CD4-positive, CD25-positive, alpha-beta regulatory T cell (primary cell): ENCODE results near the gene SYNE1. TPM values are rescaled to one million over a fixed set of nuclear protein-coding genes. Genes with fewer than 3 reads are reported as not detected.
"Not testable (repeated sequence)": the region's sequence is repeated elsewhere in the genome, so short reads cannot be mapped to it uniquely, and the experiment has no call there.

Source experiments
- ATAC-seq, 2 donors: fragments of 150-1000 bp; cut with Tn5 transposase; one replicate each; pipeline ENCODE4 v1.10.0; 2021; ENCODE audit warnings: low read depth in 2 of 2, moderate number of reproducible peaks in 2 of 2, moderate library complexity in 1 of 2
- DNase-seq, 3 donors: peaks; one replicate each; pipeline versions ENCODE4 v3.0.0 to v3.0.0-alpha.2; 2012 to 2022; ENCODE audit warnings: mixed read lengths in 1 of 3
- H3K27ac ChIP-seq: one replicate; pipeline ENCODE4 v1.7.0; 2013; ENCODE audit warnings: mild to moderate bottlenecking, low read length; ENCODE audit not compliant: insufficient read depth, poor library complexity, severe bottlenecking
- H3K27me3 ChIP-seq: one replicate; pipeline ENCODE4 v1.7.0; 2013; ENCODE audit warnings: low read length; ENCODE audit not compliant: control insufficient read depth, insufficient read depth
- H3K36me3 ChIP-seq: one replicate; pipeline ENCODE4 v1.7.0; 2013; ENCODE audit warnings: mild to moderate bottlenecking, low read length, moderate library complexity; ENCODE audit not compliant: control insufficient read depth, insufficient read depth
- H3K4me1 ChIP-seq: 2 replicates; pipeline ENCODE4 v1.7.0; 2013; ENCODE audit warnings: mild to moderate bottlenecking, low read length; ENCODE audit not compliant: insufficient read depth, control insufficient read depth, poor library complexity, severe bottlenecking
- H3K4me3 ChIP-seq: one replicate; pipeline ENCODE4 v1.7.0; 2013; ENCODE audit warnings: low read depth, mild to moderate bottlenecking, low read length, moderate library complexity
- H3K9me3 ChIP-seq, 2 experiments: 1 replicate in 1 of 2; 2 replicates in 1 of 2; pipeline ENCODE4 v1.7.0; 2013; ENCODE audit warnings: low read length in 2 of 2, mild to moderate bottlenecking in 1 of 2, moderate library complexity in 1 of 2; ENCODE audit not compliant: control insufficient read depth in 2 of 2
- H3K27ac Mint-ChIP-seq, 3 donors: one replicate each; pipeline ENCODE4 v1.8.0; 2020 to 2022; ENCODE audit warnings: mild to moderate bottlenecking in 3 of 3, mixed read lengths in 3 of 3, moderate library complexity in 2 of 3
- H3K27me3 Mint-ChIP-seq: one replicate; pipeline ENCODE4 v1.8.0; 2022; ENCODE audit warnings: mild to moderate bottlenecking, mixed read lengths
- H3K36me3 Mint-ChIP-seq: one replicate; pipeline ENCODE4 v1.8.0; 2020; ENCODE audit warnings: mixed read lengths
- H3K4me1 Mint-ChIP-seq, 4 donors: one replicate each; pipeline ENCODE4 v1.8.0; 2020 to 2022; ENCODE audit warnings: mixed read lengths in 4 of 4, mild to moderate bottlenecking in 1 of 4
- H3K4me3 Mint-ChIP-seq, 4 donors: one replicate each; pipeline ENCODE4 v1.8.0; 2020 to 2022; ENCODE audit warnings: mild to moderate bottlenecking in 4 of 4, mixed read lengths in 4 of 4, moderate library complexity in 3 of 4
- H3K9me3 Mint-ChIP-seq, 7 donors: one replicate each; pipeline ENCODE4 v1.8.0; 2020 to 2022; ENCODE audit warnings: mixed read lengths in 7 of 7, mild to moderate bottlenecking in 3 of 7, moderate library complexity in 2 of 7
- polyA plus RNA-seq, 4 donors: library from polyadenylated mRNA; unstranded; fragments of 300-500 nt; fragmentation: Illumina TruSeq; gene quantifications; one replicate each; pipeline ENCODE4 v1.2.3, GENCODE V29; 2021
- total RNA-seq: library from RNA; stranded (reverse); gene quantifications from one replicate; pipeline ENCODE4 v1.2.3, GENCODE V29; 2022

The SYNE1 gene
- total and polyA plus RNA-seq, 5 donors from 2014 or later: 48.1 to 166 (median 57.3) TPM

GRCh38 chr6:152151920-152152319 is 485.2 kb downstream of the SYNE1 start:
- H3K36me3 ChIP-seq: peaks cover 100% of the 10 kb centered on the region

GRCh38 chr6:152150196-152150595 is 487.0 kb downstream of the SYNE1 start:
- Histone ChIP-seq H3K36me3 (peaks cover 100% of the 10 kb centered on the region), H3K27me3 (no peaks in the 10 kb centered on the region), H3K4me1 (no peaks in the 10 kb centered on the region), H3K4me3 (no peak overlapping the region), H3K27ac (no peak overlapping the region), H3K9me3 (no peaks in the 10 kb centered on the region)
- H3K9me3 Mint-ChIP-seq: no peaks in the 10 kb centered on the region
- no peak overlapping the region for H3K4me3 Mint-ChIP-seq
- DNase-seq: no peak
- H3K4me1 Mint-ChIP-seq: peaks cover 0 to 9% (median 4%) of the 10 kb centered on the region in 4 donors
- no peaks in the 10 kb centered on the region for H3K27me3 Mint-ChIP-seq
- H3K27ac Mint-ChIP-seq: peak overlapping the region; percentile 18 to 44 (median 26)
- H3K36me3 Mint-ChIP-seq: peaks cover 54% of the 10 kb centered on the region
- ATAC-seq: no peak

More at GRCh38 chr6:152151920-152152319, 485.2 kb downstream of the SYNE1 start:
- DNase-seq: no peak
- Histone ChIP-seq H3K27me3 (no peaks in the 10 kb centered on the region), H3K9me3 (no peaks in the 10 kb centered on the region), H3K4me1 (no peaks in the 10 kb centered on the region), H3K27ac (no peak overlapping the region), H3K4me3 (no peak overlapping the region)
- Mint-ChIP-seq H3K9me3 (no peaks in the 10 kb centered on the region), H3K4me1 (peaks cover 0 to 7% (median 4%) of the 10 kb centered on the region in 4 donors), H3K27me3 (no peaks in the 10 kb centered on the region), H3K4me3 (no peak overlapping the region), H3K27ac (peak overlapping the region in 1 of 3 donors; percentile 54), H3K36me3 (peaks cover 52% of the 10 kb centered on the region)
- ATAC-seq: no peak

GRCh38 chr6:152148412-152148811 is 488.8 kb downstream of the SYNE1 start:
- H3K36me3 ChIP-seq: peaks cover 100% of the 10 kb centered on the region
- Mint-ChIP-seq H3K36me3 (peaks cover 68% of the 10 kb centered on the region), H3K9me3 (no peaks in the 10 kb centered on the region), H3K4me3 (no peak overlapping the region), H3K4me1 (peaks cover 0 to 8% (median 4%) of the 10 kb centered on the region in 4 donors), H3K27ac (no peak overlapping the region), H3K27me3 (no peaks in the 10 kb centered on the region)
- H3K27me3 ChIP-seq: no peaks in the 10 kb centered on the region
- ATAC-seq: no peak
- DNase-seq: no peak
- no peaks in the 10 kb centered on the region for H3K9me3 ChIP-seq
- no peak overlapping the region for H3K27ac ChIP-seq
- H3K4me3 ChIP-seq: no peak overlapping the region
- H3K4me1 ChIP-seq: no peaks in the 10 kb centered on the region

- H3K4me3 Mint-ChIP-seq: no peak overlapping the region
- no peaks in the 10 kb centered on the region for H3K9me3 ChIP-seq
- peaks cover 100% of the 10 kb centered on the region for H3K36me3 ChIP-seq
- peaks cover 78% of the 10 kb centered on the region for H3K36me3 Mint-ChIP-seq
- H3K4me1 Mint-ChIP-seq: peaks cover 0 to 8% (median 4%) of the 10 kb centered on the region in 4 donors
- peak overlapping the region in 2 of 3 donors; percentile 68 to 74 for H3K27ac Mint-ChIP-seq
- no peak for ATAC-seq
- no peaks in the 10 kb centered on the region for H3K27me3 ChIP-seq
- no peaks in the 10 kb centered on the region for H3K27me3 Mint-ChIP-seq
- H3K27ac ChIP-seq: no peak overlapping the region
- H3K4me3 ChIP-seq: no peak overlapping the region
- H3K4me1 ChIP-seq: no peaks in the 10 kb centered on the region
- DNase-seq: no peak
- no peaks in the 10 kb centered on the region for H3K9me3 Mint-ChIP-seq
Measured at GRCh38 chr6:152147269-152147668, 489.9 kb downstream of the SYNE1 start.

- Mint-ChIP-seq H3K36me3 (peaks cover 71% of the 10 kb centered on the region), H3K4me1 (peaks cover 0 to 6% (median 4%) of the 10 kb centered on the region in 4 donors), H3K9me3 (no peaks in the 10 kb centered on the region), H3K27ac (peak overlapping the region in 1 of 3 donors; percentile 68), H3K27me3 (no peaks in the 10 kb centered on the region), H3K4me3 (no peak overlapping the region)
- Histone ChIP-seq H3K9me3 (no peaks in the 10 kb centered on the region), H3K36me3 (peaks cover 100% of the 10 kb centered on the region), H3K27ac (no peak overlapping the region), H3K4me1 (no peaks in the 10 kb centered on the region), H3K27me3 (no peaks in the 10 kb centered on the region), H3K4me3 (no peak overlapping the region)
- DNase-seq (no peak), ATAC-seq (no peak)
Measured at GRCh38 chr6:152146385-152146784, 490.8 kb downstream of the SYNE1 start.

GRCh38 chr6:152143359-152143758 is 493.8 kb downstream of the SYNE1 start:
- H3K27me3 Mint-ChIP-seq: no peaks in the 10 kb centered on the region
- Histone ChIP-seq H3K4me3 (no peak overlapping the region), H3K4me1 (no peaks in the 10 kb centered on the region), H3K27me3 (no peaks in the 10 kb centered on the region), H3K27ac (no peak overlapping the region), H3K36me3 (peaks cover 97% of the 10 kb centered on the region), H3K9me3 (no peaks in the 10 kb centered on the region)
- H3K27ac Mint-ChIP-seq: peak overlapping the region in 2 of 3 donors; percentile 25 to 54
- no peaks in the 10 kb centered on the region for H3K9me3 Mint-ChIP-seq
- no peak overlapping the region for H3K4me3 Mint-ChIP-seq
- peaks cover 64% of the 10 kb centered on the region for H3K36me3 Mint-ChIP-seq
- ATAC-seq (no peak), DNase-seq (no peak)
- peaks cover 0 to 10% (median 1%) of the 10 kb centered on the region in 4 donors for H3K4me1 Mint-ChIP-seq

- H3K9me3 Mint-ChIP-seq: no peaks in the 10 kb centered on the region
- H3K4me1 Mint-ChIP-seq: peaks cover 0 to 10% (median 0%) of the 10 kb centered on the region in 4 donors
- Histone ChIP-seq H3K27me3 (no peaks in the 10 kb centered on the region), H3K4me3 (no peak overlapping the region), H3K9me3 (no peaks in the 10 kb centered on the region), H3K36me3 (peaks cover 94% of the 10 kb centered on the region), H3K27ac (no peak overlapping the region), H3K4me1 (no peaks in the 10 kb centered on the region)
- DNase-seq (no peak), ATAC-seq (no peak)
- no peak overlapping the region for H3K4me3 Mint-ChIP-seq
- H3K27ac Mint-ChIP-seq: no peak overlapping the region
- H3K27me3 Mint-ChIP-seq: no peaks in the 10 kb centered on the region
- H3K36me3 Mint-ChIP-seq: peaks cover 65% of the 10 kb centered on the region
Measured at GRCh38 chr6:152142105-152142504, 495.1 kb downstream of the SYNE1 start.

- H3K9me3 Mint-ChIP-seq, H3K9me3 ChIP-seq, H3K27me3 Mint-ChIP-seq, H3K4me1 Mint-ChIP-seq, H3K27ac ChIP-seq, H3K4me3 Mint-ChIP-seq, H3K27me3 ChIP-seq, ATAC-seq, H3K27ac Mint-ChIP-seq, H3K4me1 ChIP-seq, DNase-seq, H3K4me3 ChIP-seq: not testable (repeated sequence)
- peaks cover 72% of the 10 kb centered on the region for H3K36me3 Mint-ChIP-seq
- H3K36me3 ChIP-seq: peaks cover 94% of the 10 kb centered on the region
Measured at GRCh38 chr6:152138344-152138743, 498.8 kb downstream of the SYNE1 start.
